GM18870 (cell line): ENCODE measurements around the gene KREMEN2.
A peak's percentile ranks its signal among the peaks of the same experiment; 100 is the strongest.

Experiments
- ATAC-seq: cut with Tn5 transposase; IDR thresholded peaks from one replicate; pipeline ENCODE4 v1.9.1; 2021; ENCODE audit warnings: moderate library complexity; ENCODE audit not compliant: unreplicated experiment

KREMEN2 gene

GRCh38 chr16:2963074-2963722 is 877 bp upstream of the KREMEN2 start:
- no peak for ATAC-seq

- ATAC-seq: no peak
These were observed 631 bp downstream of the KREMEN2 start for GRCh38 chr16:2964475-2965336.

- ATAC-seq: no peak
These were observed 2.1 kb downstream of the KREMEN2 start for GRCh38 chr16:2966043-2966807.

- ATAC-seq: no peak
These were observed 2.7 kb downstream of the KREMEN2 start for GRCh38 chr16:2966808-2967191.

GRCh38 chr16:2967211-2967631 is 3.1 kb downstream of the KREMEN2 start:
- ATAC-seq: no peak

- no peak for ATAC-seq
These were observed 3.7 kb downstream of the KREMEN2 start for GRCh38 chr16:2967721-2968161.

GRCh38 chr16:2968368-2968737 is 4.3 kb downstream of the KREMEN2 start:
- ATAC-seq: no peak

GRCh38 chr16:2968738-2969544 is 4.9 kb downstream of the KREMEN2 start, which contains the start of gene PAQR4:
PAQR4 (plus strand) TSS chr16:2969348; CDS start chr16:2969675, 327 bp downstream.
- peak; percentile 38 for ATAC-seq

GRCh38 chr16:2969545-2970521 is 5.8 kb downstream of the KREMEN2 start:
- ATAC-seq: peak; percentile 10

GRCh38 chr16:2970563-2970962 is 6.5 kb downstream of the KREMEN2 start:
- ATAC-seq: no peak

- no peak for ATAC-seq
These were observed 7.3 kb downstream of the KREMEN2 start for GRCh38 chr16:2971134-2971984.

- no peak for ATAC-seq
These were observed 8.1 kb downstream of the KREMEN2 start for GRCh38 chr16:2971985-2972784.

- ATAC-seq: no peak
These were observed 9.0 kb downstream of the KREMEN2 start for GRCh38 chr16:2973093-2973492.

- no peak for ATAC-seq
These were observed 9.7 kb downstream of the KREMEN2 start for GRCh38 chr16:2973605-2974318.

GRCh38 chr16:2974319-2975056 is 10.4 kb downstream of the KREMEN2 start:
- ATAC-seq: no peak

- ATAC-seq: no peak
These were observed 11.2 kb downstream of the KREMEN2 start for GRCh38 chr16:2975161-2975795.
